ENCODE data around the gene SDK1. TPM values are rescaled to one million over a fixed set of nuclear protein-coding genes. Genes with fewer than 3 reads are reported as not detected.

The SDK1 gene
- polyA plus RNA-seq, 1 donor from 2014 or later: not detected

DNA sequence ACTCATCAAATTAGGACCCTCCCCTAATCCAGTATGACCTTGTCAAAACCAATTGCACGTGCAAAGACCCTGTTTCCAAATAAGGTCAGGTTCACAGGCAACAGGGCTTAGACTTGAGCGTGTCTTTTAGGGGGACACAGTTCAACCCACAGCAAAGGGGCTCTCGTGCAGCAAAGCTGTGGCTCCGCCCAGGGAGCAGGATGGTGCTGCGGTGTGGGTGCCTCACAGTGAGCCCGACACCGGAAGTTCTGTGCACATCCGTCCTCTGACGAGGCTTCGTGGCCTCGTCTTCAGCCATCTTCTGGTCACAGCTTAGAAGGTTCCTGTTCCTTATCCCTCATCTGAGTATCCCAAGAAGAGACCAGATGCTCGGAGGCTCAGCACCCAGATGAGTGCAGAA is 871.8 kb downstream of the SDK1 start:
- no peak overlapping the region for H3K27ac Mint-ChIP-seq
- H3K36me3 Mint-ChIP-seq: peaks cover 2% of the 10 kb centered on the region
- H3K27me3 Mint-ChIP-seq: no peaks in the 10 kb centered on the region
- no peak overlapping the region for H3K4me3 Mint-ChIP-seq
- no peaks in the 10 kb centered on the region for H3K4me1 Mint-ChIP-seq
- no peaks in the 10 kb centered on the region for H3K9me3 Mint-ChIP-seq

DNA sequence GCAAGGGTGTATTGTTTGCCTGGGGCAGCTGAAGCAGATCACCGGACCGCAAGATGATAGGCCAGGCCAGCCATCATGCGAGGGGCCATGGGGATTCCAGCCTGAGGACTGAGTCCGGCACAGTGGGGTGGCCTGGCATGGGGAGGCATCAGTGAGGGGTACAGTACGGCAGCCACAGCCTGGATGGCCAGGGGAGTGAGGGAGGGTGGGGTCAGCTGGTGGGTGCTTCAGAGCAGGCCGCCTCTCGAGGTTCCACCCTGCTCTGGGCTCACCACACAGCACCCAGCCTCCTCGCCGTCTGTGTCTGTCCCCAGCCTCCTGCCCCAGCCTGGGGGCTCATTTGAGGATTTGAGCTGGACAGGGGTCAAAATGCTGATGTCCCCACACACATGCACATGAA is 872.6 kb downstream of the SDK1 start:
- H3K36me3 Mint-ChIP-seq: no peaks in the 10 kb centered on the region
- H3K27ac Mint-ChIP-seq: no peak overlapping the region
- H3K9me3 Mint-ChIP-seq: no peaks in the 10 kb centered on the region
- H3K4me3 Mint-ChIP-seq: no peak overlapping the region
- H3K27me3 Mint-ChIP-seq: no peaks in the 10 kb centered on the region
- H3K4me1 Mint-ChIP-seq: no peaks in the 10 kb centered on the region

DNA sequence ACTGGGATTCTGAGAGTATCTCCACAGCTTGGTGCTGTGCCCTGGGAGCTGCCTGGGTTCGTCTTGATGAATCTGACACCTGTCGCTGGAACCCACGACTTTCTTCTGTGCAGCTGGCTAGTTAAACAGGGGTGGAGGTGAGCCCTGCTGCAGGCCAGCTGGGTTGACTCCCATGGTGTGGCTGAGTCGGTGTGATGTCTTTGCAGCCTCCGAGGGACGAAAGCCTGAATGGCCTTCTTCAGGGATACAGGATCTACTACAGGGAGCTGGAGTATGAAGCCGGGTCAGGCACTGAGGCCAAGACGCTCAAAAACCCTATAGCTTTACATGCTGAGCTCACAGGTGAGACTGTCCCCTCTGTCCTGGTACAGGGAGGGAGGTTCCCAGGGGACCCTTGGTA is 873.0 kb downstream of the SDK1 start:
- H3K4me3 Mint-ChIP-seq: no peak overlapping the region
- H3K27me3 Mint-ChIP-seq: no peaks in the 10 kb centered on the region
- no peaks in the 10 kb centered on the region for H3K4me1 Mint-ChIP-seq
- no peaks in the 10 kb centered on the region for H3K9me3 Mint-ChIP-seq
- H3K36me3 Mint-ChIP-seq: no peaks in the 10 kb centered on the region
- H3K27ac Mint-ChIP-seq: no peak overlapping the region

DNA sequence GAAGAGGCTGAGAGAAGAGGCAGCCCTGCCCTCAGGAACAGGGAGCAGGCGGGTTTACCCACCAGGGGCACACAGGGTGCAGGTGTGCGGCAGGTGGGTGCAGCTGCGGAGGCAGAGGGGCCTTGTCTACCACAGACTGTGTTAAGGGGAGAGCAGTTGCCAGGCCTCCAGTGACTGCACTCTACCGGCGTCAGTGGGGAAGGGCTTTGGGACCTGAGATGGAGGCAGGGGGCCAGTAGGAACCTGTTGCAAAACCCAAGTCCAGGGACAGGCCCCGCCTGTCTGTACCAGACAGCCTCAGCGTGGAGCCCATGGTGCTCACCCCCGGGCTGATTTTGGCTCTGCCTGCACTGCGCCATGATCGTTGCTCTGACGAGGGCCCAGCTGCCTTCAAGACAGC is 873.4 kb downstream of the SDK1 start:
- Mint-ChIP-seq H3K4me3 (no peak overlapping the region), H3K9me3 (no peaks in the 10 kb centered on the region), H3K27me3 (no peaks in the 10 kb centered on the region), H3K4me1 (no peaks in the 10 kb centered on the region), H3K36me3 (no peaks in the 10 kb centered on the region), H3K27ac (no peak overlapping the region)

DNA sequence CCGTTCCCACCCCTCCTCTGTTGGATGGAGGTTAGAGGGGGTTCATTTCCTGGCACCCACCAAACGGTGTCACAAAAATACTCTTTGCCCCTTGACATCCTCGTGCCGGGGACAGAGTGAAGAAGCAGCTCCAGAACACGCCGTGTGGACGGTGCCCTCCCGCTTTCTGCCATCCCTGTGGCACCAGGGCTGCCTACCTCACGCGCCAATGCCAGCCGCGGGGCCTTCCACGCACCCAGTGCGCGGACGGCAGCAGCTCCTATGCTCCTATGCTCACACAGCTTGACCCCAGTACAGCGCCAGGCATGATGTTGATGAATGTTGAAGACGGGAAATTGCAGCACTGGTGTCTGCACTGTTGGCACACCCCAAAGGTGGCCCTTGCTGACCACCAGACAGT is 873.8 kb downstream of the SDK1 start:
- Mint-ChIP-seq H3K4me1 (no peaks in the 10 kb centered on the region), H3K4me3 (no peak overlapping the region), H3K27ac (no peak overlapping the region), H3K9me3 (no peaks in the 10 kb centered on the region), H3K27me3 (no peaks in the 10 kb centered on the region), H3K36me3 (no peaks in the 10 kb centered on the region)

DNA sequence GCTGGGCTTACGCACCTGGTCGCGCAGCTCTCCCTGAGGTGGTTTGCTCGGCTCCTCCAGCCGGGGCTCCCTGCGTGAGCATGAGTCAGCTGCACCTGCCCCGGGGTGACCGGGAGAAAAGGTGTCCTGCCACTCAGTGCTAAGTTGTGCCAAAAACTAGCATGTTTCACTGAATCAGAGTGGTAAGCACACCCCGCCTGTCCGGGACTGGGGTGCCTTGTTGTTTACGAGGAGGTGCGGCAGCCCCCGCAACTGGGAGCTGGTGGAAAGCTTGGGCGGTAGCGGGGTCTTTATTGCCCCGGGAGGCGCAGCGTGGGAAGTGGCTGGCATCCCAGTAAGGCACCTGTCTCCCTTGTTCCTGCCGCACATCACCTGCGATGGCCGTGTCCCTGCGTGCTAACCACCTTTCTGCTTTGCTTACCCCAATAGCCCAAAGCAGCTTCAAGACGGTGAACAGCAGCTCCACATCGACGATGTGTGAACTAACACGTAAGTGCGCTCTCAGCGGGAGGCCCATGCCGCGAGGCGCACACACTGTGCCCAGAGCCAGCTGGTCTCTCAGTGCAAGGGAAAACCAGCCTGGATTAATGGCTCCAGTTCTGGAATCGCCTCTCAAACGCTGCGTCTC is 874.4 kb downstream of the SDK1 start:
- no peaks in the 10 kb centered on the region for H3K27me3 Mint-ChIP-seq
- H3K4me1 Mint-ChIP-seq: no peaks in the 10 kb centered on the region
- no peak overlapping the region for H3K27ac Mint-ChIP-seq
- H3K9me3 Mint-ChIP-seq: no peaks in the 10 kb centered on the region
- H3K4me3 Mint-ChIP-seq: no peak overlapping the region
- no peaks in the 10 kb centered on the region for H3K36me3 Mint-ChIP-seq

DNA sequence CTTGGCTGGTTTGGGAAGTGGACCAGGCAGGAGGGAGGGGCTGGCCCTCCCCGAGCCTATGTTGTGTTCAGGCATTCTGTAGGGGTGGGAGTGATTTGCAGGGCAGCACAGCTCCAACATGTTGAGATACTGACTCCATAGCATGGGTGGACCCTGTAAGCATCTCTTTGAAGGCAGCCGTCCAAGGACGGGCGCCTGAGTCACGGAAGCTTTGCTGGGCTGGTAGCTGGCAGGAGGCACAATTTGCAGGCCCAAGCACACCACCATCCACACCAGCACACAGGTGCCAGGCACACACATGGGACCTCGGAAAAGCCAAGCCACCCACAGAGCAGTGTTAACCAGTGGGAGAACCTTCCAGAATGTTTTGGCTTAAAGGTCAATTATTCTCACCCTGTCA is 875.9 kb downstream of the SDK1 start:
- Mint-ChIP-seq H3K27ac (no peak overlapping the region), H3K4me1 (no peaks in the 10 kb centered on the region), H3K27me3 (no peaks in the 10 kb centered on the region), H3K9me3 (no peaks in the 10 kb centered on the region), H3K4me3 (no peak overlapping the region), H3K36me3 (no peaks in the 10 kb centered on the region)

DNA sequence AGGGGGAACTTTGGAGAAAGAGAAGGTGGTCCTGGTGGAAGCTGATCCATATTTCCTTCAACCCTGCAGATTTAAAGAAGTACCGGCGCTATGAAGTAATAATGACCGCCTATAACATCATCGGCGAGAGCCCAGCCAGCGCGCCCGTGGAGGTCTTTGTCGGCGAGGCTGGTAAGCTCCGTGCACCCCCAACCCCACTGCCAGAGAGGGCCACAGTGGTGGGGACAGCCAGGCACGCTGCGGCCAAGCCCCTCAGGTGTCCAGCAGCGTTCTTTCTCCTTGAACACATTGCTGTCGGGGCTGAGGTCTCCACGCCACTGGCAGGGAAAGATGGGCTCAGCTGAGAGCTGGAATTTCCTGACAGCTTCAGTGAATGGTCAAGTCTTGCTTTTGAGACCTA is 877.4 kb downstream of the SDK1 start:
- no peaks in the 10 kb centered on the region for H3K36me3 Mint-ChIP-seq
- no peak overlapping the region for H3K27ac Mint-ChIP-seq
- H3K9me3 Mint-ChIP-seq: no peaks in the 10 kb centered on the region
- H3K27me3 Mint-ChIP-seq: peaks cover 2% of the 10 kb centered on the region
- no peaks in the 10 kb centered on the region for H3K4me1 Mint-ChIP-seq
- H3K4me3 Mint-ChIP-seq: no peak overlapping the region

DNA sequence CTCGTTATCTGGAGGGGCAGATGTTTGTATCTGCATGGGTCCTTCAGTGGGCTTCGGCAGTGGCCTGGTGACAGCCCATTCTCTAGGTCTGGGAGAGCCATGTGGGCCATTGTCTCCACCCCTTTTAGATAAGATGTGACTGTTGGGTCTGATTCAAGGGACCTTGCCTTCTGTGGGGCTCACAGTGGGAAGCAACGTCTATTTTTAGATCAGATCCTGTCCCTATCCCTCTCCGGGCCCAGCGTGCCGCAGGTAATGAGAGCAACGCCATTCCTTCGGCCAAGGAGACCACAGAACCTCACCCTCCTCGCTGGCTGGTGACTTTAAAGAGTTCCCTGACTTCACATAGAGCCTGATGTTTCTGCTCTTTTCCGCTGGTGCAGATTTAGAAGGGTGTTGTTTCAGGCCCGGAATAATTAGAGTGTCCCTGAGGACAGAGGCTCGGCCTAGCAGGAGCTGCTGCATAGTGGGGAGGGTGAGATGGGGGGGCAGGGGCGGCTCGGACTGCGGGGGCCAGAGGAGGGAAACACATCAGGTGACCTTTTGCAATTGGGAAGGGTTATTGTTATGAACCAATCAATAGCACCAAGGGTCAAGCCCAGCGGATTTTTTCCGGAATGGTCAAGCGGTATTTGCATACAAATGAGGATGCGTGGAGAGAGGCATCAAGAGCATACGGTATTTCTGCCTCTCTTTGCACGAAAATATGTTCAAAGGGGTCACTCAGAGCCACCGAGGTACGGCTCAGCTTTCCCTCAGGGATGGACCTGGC is 878.0 kb downstream of the SDK1 start:
- no peaks in the 10 kb centered on the region for H3K4me1 Mint-ChIP-seq
- no peak overlapping the region for H3K4me3 Mint-ChIP-seq
- H3K27ac Mint-ChIP-seq: no peak overlapping the region
- H3K9me3 Mint-ChIP-seq: no peaks in the 10 kb centered on the region
- peaks cover 2% of the 10 kb centered on the region for H3K27me3 Mint-ChIP-seq
- no peaks in the 10 kb centered on the region for H3K36me3 Mint-ChIP-seq

DNA sequence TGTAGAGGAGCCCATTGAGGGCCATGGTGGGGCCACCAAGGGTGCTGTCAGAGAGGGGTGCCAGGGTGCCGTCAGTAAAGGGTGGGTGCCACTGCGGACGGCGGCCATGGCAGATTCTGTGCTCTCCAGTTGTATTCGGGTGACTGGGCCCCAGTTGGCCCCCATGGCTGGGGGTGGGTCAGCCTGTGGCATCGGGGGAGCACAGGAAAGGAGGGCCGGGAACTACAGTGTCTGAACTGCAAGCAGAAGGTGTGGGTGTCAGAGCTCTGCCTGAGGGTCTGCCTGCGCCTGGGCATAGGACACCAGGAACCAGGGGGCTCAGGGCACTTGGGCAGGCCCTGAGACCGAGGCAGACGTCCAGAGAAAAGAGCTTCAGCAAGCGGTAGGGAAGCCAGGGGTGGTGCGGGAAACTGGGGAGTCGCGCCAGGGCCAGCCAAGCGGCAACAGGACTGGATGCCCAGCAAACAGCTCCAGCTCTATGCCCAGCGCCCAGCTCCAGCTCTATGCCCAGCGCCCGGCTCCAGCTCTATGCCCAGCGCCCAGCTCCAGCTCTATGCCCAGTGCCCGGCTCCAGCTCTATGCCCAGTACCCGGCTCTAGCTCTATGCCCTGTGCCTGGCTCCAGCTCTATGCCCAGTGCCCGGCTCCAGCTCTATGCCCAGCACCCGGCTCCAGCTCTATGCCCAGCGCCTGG is 878.8 kb downstream of the SDK1 start:
- Mint-ChIP-seq H3K4me3 (no peak overlapping the region), H3K27me3 (peaks cover 2% of the 10 kb centered on the region), H3K9me3 (no peaks in the 10 kb centered on the region), H3K27ac (no peak overlapping the region), H3K36me3 (no peaks in the 10 kb centered on the region), H3K4me1 (no peaks in the 10 kb centered on the region)

DNA sequence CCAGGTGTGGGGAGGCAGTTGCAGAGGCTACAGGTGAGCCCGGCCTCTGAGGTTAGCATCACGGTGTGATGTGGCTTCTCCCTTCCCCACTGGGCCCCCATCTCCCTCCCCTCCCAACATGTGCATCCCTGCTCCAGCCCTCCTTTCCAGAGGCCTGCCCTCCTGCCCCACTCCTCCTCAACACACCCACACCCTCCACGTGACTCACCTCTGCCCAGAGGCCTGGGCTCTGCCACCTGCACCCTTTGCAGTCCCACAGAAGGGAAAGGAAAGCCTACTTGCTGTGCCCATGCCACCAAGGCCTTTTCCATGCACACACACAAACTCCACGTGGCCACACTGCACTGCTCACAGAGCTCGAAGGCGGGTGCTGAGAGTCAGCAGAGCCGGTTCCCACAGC is 880.4 kb downstream of the SDK1 start:
- no peaks in the 10 kb centered on the region for H3K9me3 Mint-ChIP-seq
- no peaks in the 10 kb centered on the region for H3K4me1 Mint-ChIP-seq
- no peaks in the 10 kb centered on the region for H3K36me3 Mint-ChIP-seq
- H3K27me3 Mint-ChIP-seq: peaks cover 2% of the 10 kb centered on the region
- H3K4me3 Mint-ChIP-seq: no peak overlapping the region
- no peak overlapping the region for H3K27ac Mint-ChIP-seq

DNA sequence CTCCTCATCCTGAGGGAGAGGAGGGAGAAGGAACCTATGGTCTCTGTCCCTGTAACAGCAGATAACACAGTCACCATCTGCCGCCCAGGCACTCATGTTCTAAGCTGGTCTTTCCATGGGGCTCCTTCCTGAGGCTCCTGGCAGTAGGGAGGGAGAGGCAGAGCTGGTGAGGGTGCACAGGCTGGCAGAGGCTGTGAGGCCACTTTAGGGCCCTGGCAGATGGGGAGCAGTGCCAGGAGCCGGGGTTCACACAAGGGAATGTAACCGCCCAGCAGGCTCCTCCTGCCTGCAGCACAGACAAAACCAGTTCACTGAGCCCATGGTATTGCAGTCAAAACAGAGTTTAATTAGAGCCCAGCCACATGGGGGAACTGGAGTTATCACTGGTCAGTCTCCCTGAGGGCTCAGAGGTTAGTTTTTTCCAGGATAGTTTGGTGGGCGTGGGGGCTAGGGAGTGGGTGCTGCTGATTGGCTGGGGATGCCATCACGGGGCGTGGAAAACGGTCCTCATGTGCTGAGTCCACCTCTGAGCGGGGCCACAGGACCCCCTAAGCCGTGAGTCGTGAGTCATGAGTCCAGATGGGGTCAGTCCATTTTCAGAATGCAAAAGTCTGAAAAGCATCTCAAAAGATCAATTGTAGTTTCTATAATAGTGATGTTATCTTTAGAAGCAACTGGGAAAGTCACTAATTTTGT is 881.7 kb downstream of the SDK1 start:
- H3K9me3 Mint-ChIP-seq: peaks cover 0 to 2% (median 0%) of the 10 kb centered on the region in 3 donors
- H3K4me1 Mint-ChIP-seq: no peaks in the 10 kb centered on the region
- peaks cover 2% of the 10 kb centered on the region for H3K27me3 Mint-ChIP-seq
- H3K4me3 Mint-ChIP-seq: no peak overlapping the region
- no peak overlapping the region for H3K27ac Mint-ChIP-seq
- no peaks in the 10 kb centered on the region for H3K36me3 Mint-ChIP-seq

DNA sequence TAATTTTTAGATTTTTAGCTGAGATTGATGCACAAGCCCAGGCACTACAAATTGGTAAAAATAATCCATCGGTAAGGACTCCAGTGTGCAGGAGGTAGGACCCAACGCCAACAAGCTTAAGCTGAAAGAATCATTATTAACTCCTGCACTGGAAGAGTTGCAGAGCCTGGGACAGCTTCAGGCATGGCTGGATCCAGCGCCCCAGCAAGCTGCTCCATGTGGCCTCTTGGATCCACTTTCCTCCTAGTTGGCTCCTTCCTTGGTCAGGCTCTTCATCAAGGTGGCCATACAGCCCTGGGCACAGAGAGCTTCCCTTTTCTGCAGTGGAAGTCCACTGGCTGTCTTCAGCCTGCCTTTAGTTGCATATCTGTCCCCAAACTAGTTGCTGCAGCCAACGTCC is 883.6 kb downstream of the SDK1 start:
- Mint-ChIP-seq H3K36me3 (no peaks in the 10 kb centered on the region), H3K9me3 (peaks cover 0 to 3% (median 2%) of the 10 kb centered on the region in 3 donors), H3K27ac (no peak overlapping the region), H3K4me1 (no peaks in the 10 kb centered on the region), H3K4me3 (no peak overlapping the region), H3K27me3 (peaks cover 2% of the 10 kb centered on the region)

DNA sequence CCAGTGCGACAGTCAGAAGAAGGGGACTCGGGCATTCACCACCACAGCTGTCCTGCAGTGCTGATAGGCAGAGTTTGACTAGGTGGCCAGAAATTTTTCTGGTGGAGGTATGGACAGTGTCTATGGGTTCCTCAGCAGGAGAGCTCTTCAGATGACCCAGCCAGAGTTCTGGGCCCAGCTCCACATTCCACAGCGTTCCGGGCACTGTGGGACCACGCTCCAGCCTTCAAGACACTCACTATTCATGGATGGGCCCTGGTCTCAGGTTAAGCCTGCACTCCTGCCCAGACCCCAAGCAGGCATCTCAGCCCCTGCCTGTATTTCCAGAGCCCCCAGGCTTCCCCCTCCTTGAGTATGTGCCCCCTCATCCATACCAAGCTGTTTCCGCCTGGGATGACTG is 884.1 kb downstream of the SDK1 start:
- Mint-ChIP-seq H3K4me1 (no peaks in the 10 kb centered on the region), H3K27me3 (peaks cover 2% of the 10 kb centered on the region), H3K4me3 (no peak overlapping the region), H3K27ac (no peak overlapping the region), H3K9me3 (peaks cover 0 to 3% (median 2%) of the 10 kb centered on the region in 3 donors), H3K36me3 (no peaks in the 10 kb centered on the region)

DNA sequence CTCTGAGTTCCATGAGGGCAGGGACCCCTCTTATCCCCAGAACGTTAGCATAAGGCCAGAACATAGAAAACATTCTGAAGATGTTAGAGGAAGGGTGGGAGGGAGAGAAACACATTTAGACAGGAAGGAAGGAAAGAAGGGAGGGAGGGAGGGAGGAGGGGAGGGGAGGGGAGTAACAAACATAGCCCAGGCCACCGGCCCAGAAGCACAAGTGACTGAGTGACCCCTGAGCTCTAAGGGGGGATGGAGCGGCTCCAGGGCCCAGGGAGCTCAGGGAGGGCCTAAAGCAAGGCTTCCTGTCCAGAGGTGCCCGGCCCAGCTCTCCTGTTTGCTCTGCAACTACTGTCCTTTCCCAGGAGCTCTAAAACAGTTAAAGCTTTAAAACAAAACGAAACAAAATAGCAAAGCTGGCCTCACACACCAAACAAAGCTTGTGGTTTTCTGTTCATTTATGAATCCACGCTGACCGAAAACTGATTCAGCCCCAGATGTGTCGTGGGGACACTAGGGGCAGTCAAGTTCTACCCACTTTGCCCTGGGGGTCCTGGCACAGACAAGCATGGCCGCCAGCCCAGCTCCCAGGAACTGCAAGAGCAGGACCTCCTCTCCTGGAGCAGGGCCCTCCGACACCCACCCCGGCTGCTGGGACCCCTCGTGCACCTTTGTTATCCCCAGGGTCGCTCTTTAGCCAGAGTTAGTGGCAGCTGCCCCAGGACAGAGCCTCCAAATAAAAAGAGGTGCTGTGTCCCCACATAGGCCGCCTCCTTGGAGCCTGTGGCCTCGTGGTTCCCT is 884.9 kb downstream of the SDK1 start:
- no peak overlapping the region for H3K4me3 Mint-ChIP-seq

More for the DNA sequence above, 884.9 kb downstream of the SDK1 start:
- Mint-ChIP-seq H3K4me1 (no peaks in the 10 kb centered on the region), H3K36me3 (no peaks in the 10 kb centered on the region), H3K27me3 (peaks cover 2% of the 10 kb centered on the region), H3K9me3 (peaks cover 0 to 3% (median 2%) of the 10 kb centered on the region in 3 donors), H3K27ac (no peak overlapping the region)
